A673 (cell line): Measurements from ENCODE around the gene HPS1.

Source experiments
- CTCF ChIP-seq: fragments of 300-800, 200-600 bp; sonication (generic); conservative IDR thresholded peaks from 2 replicates; pipeline ENCODE4 v1.5.1; 2017; ENCODE audit warnings: low read depth, mild to moderate bottlenecking, antibody characterized with exemption, low read length, moderate library complexity, mixed read lengths
- EZH2 ChIP-seq: fragments of 200-600 bp; sonication (generic); IDR thresholded peaks from 2 replicates; pipeline ENCODE4 v1.6.1; 2017; ENCODE audit warnings: borderline replicate concordance, low read depth, mild to moderate bottlenecking, mixed read lengths, antibody characterized with exemption, low read length; ENCODE audit not compliant: poor library complexity, severe bottlenecking

- no peak for TF ChIP-seq CTCF
- no peak for TF ChIP-seq EZH2
Observed at GRCh38 chr10:98456043-98456570, 9.4 kb upstream of the HPS1 start.
